BE2C (cell line): ENCODE measurements around the gene OR10A6.

Source experiments
- DNase-seq: peaks from one replicate; pipeline ENCODE4 v3.0.0-alpha.2; 2020
- H3K27me3 ChIP-seq: fragments of 250-450 bp; sonication (Bioruptor Pico); 2 replicates; pipeline ENCODE4 v1.5.1; 2020; ENCODE audit warnings: mild to moderate bottlenecking
- H3K36me3 ChIP-seq: fragments of 250-450 bp; sonication (Bioruptor Pico); 2 replicates; pipeline ENCODE4 v1.5.1; 2020; ENCODE audit warnings: mild to moderate bottlenecking
- H3K4me1 ChIP-seq: fragments of 250-450 bp; sonication (Bioruptor Pico); 2 replicates; pipeline ENCODE4 v1.5.1; 2020
- H3K4me3 ChIP-seq: 2 replicates; pipeline ENCODE4 v1.5.1; 2011; ENCODE audit warnings: low read depth, low read length
- H3K9me3 ChIP-seq: fragments of 250-450 bp; sonication (Bioruptor Pico); 2 replicates; pipeline ENCODE4 v1.5.1; 2020
- CTCF ChIP-seq: IDR thresholded peaks from 2 replicates; pipeline ENCODE4 v1.5.1; 2012; ENCODE audit warnings: mild to moderate bottlenecking, low read depth, low read length

The OR10A6 gene

GRCh38 chr11:7969756-7970646 is 38.9 kb upstream of the OR10A6 start:
- no peak for DNase-seq
- no peak for TF ChIP-seq CTCF
- Histone ChIP-seq H3K9me3 (no peaks in the 10 kb centered on the region), H3K4me1 (no peaks in the 10 kb centered on the region), H3K4me3 (no peak overlapping the region), H3K36me3 (no peaks in the 10 kb centered on the region), H3K27me3 (no peaks in the 10 kb centered on the region)

- TF ChIP-seq CTCF: no peak
- no peak for DNase-seq
- H3K36me3 ChIP-seq: no peaks in the 10 kb centered on the region
These were observed 37.6 kb upstream of the OR10A6 start for GRCh38 chr11:7968686-7969085.

GRCh38 chr11:7967826-7968225 is 36.8 kb upstream of the OR10A6 start:
- Histone ChIP-seq H3K9me3 (no peaks in the 10 kb centered on the region), H3K27me3 (no peaks in the 10 kb centered on the region), H3K4me1 (no peaks in the 10 kb centered on the region), H3K36me3 (no peaks in the 10 kb centered on the region), H3K4me3 (no peak overlapping the region)
- DNase-seq: no peak
- TF ChIP-seq CTCF: no peak

More at GRCh38 chr11:7968686-7969085, 37.6 kb upstream of the OR10A6 start:
- Histone ChIP-seq H3K4me3 (no peak overlapping the region), H3K4me1 (no peaks in the 10 kb centered on the region), H3K9me3 (no peaks in the 10 kb centered on the region), H3K27me3 (no peaks in the 10 kb centered on the region)

DNA sequence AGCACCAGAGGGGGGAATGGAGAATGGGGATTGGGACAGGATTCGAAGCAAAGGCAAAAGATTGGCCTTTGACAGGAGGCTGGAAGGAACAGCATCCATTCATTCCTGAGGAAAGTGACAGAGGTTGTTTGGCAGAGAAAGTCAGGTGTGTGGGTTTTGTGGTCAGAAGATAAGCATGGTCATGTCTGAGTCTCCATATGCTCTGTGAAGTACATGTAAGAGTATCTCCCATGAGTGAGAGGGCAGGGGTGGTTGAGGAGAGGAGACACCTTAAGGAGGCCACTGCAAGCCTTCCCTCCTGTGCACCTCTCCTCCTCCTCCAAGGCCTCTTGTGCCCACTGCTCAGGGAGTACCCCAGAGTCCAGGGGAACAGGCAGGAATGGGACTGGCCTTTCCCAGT is 36.0 kb upstream of the OR10A6 start:
- TF ChIP-seq CTCF: no peak
- DNase-seq: no peak
- no peaks in the 10 kb centered on the region for H3K4me1 ChIP-seq
- H3K36me3 ChIP-seq: no peaks in the 10 kb centered on the region
- H3K27me3 ChIP-seq: no peaks in the 10 kb centered on the region
- H3K9me3 ChIP-seq: no peaks in the 10 kb centered on the region
- H3K4me3 ChIP-seq: no peak overlapping the region

DNA sequence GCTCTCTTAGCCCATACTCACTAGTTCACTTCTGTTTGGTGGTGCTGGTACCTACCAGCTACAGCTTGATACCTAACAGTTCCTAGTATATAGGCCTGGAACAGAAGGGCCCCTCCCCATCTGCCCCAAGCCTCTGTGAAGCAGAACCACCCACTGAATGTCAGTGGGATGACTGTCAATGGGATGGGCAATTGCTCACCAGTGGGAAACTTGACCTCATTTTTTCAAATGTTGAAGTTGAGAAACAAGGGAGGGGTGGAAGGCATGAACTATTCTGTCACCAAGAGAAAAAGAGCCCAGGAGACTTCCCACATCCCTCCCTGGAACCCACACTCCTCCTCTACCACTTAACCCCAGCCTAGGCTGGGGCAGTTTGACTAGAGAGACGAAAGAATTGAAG is 34.3 kb upstream of the OR10A6 start, which contains the start of gene NLRP10:
NLRP10 (minus strand) TSS at position 62 of the 400 bp plus-strand sequence. CDS start 1,952 bp downstream, outside the sequence.
- TF ChIP-seq CTCF: no peak

DNA sequence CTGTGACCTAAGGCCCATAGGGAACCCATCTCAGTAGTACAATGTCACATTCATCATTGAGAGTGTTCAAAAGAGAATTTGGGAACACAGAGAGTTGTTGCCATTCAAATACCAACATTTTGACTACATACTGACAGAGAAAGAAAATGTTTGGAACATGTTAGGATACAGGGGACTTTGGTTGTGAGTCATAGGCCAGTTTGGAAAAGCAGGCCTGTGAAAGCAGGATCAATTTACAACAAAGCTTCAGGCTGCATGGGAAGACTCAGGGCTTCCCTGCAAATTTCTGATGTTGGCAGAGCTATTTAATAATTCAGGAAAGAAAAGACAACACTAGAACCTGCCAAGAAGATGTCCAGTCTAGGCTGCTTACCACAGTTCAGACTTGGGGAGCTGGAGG is 33.8 kb upstream of the OR10A6 start:
- no peak for DNase-seq
- no peaks in the 10 kb centered on the region for H3K36me3 ChIP-seq
- no peaks in the 10 kb centered on the region for H3K27me3 ChIP-seq
- no peak overlapping the region for H3K4me3 ChIP-seq
- H3K4me1 ChIP-seq: no peaks in the 10 kb centered on the region
- TF ChIP-seq CTCF: no peak
- H3K9me3 ChIP-seq: no peaks in the 10 kb centered on the region

More for the DNA sequence above, 34.3 kb upstream of the OR10A6 start, which contains the start of gene NLRP10:
- no peaks in the 10 kb centered on the region for H3K36me3 ChIP-seq
- no peak for DNase-seq
- no peaks in the 10 kb centered on the region for H3K9me3 ChIP-seq
- H3K4me3 ChIP-seq: no peak within 1 kb of the TSS
- H3K27me3 ChIP-seq: no peaks in the 10 kb centered on the region
- H3K4me1 ChIP-seq: no peaks in the 10 kb centered on the region
